ENCODE measurements around the gene RXRA. TPM values are rescaled to one million over a fixed set of nuclear protein-coding genes. Genes with fewer than 3 reads are reported as not detected.
A peak's percentile ranks its signal among the peaks of the same experiment; 100 is the strongest.

The RXRA gene
- total RNA-seq, 2 donors from 2014 or later: 45.4 to 58.1 TPM

DNA sequence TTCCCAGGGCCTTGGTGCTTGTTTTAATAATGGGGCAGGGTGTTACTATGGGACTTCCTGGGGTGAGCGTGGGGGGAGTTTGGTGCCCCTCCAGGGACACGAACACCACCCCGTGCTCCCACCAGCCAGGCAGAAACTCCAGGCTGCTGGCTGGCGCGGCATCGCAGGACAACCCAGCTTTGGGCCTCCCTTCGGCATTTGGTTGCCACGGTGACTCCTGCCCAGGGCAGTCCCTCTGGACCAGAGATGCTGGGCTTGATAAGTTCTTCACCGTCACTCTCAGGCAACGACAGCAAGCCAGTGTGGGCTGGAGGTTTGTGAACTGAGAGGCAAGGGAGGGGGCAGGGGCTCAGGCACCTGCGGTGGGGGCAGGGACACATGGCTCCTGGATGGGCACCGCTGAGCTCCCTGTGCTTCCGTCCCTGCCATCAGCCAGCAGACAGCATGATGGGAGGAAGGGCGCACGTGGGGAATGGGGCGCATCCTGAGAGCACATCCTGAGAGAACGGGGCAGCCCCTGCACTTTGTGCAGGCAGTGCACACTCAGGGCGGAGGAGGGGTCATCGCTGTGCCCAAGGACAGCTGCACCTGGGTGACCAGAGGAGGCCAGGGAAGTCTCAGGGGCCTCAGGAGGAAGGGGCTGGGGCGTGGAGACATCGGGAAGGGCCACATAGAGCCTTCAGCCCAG, 116.4 kb downstream of the RXRA start:
- Histone ChIP-seq H3K4me1 (ENCODE audit: control insufficient read depth in 1 of 2, low read depth in 2 of 2) (peaks cover 11 to 19% of the 10 kb centered on the region in 2 donors), H3K27ac (no peak overlapping the region), H3K36me3 (peaks cover under 1% of the 10 kb centered on the region), H3K4me3 (no peak overlapping the region), H3K9me3 (no peaks in the 10 kb centered on the region), H3K27me3 (replicated peaks; ENCODE audit: insufficient read depth) (no peaks in the 10 kb centered on the region)
- ATAC-seq (ENCODE audit: insufficient number of reproducible peaks, low FRiP score, low read depth): no peak
- no peak for DNase-seq (ENCODE audit: low spot score)
- TF ChIP-seq CTCF (IDR thresholded peaks at IDR 0.05): no peak

DNA sequence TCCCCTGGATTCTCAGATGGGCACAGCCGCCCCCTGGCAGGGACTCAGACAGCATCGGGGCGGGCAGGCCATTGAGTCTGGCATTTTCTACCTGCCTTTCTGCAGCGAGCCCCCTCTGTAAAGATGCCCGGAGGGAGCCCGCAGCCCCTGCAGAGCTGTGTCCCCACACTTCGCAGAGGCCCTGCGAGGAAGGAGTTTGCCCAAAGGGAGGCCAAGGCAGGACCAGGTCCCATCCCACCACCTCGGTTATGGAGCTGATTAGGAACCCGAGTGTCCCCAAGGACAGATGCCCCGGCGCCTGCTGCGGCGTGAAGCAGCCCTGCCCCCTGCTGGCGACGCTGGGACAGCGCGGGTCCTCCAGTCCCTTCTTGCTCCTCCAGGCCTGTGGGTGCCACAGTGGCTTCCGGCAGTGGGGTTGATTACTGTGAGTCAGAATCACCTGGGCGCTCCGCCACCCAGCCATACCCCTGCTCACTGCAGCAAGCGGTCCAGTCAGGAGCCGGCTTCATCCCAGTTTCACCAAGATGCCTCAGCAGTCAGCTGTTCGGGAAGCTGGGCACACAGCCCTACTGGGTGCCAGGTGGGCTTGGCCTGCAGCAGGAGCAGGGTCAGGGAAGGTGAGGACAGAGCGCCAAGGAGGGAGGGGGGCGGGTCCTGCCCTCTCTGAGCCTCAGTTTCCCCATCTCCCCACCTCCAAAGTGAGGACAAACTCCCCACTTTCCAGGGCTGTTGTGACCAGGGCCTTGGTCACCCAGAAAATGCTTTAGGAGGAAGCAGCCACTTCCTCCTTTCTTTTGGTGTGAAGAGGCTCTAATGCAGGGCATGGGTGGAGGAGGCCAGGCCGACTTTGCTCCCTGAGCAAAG, 117.2 kb downstream of the RXRA start:
- H3K4me1 ChIP-seq (ENCODE audit: control insufficient read depth in 1 of 2, low read depth in 2 of 2): peaks cover 11 to 19% of the 10 kb centered on the region in 2 donors
- H3K4me3 ChIP-seq: no peak overlapping the region
- ATAC-seq (ENCODE audit: insufficient number of reproducible peaks, low FRiP score, low read depth) (peak; percentile 57), DNase-seq (ENCODE audit: low spot score) (peak; percentile 69)
- H3K27me3 ChIP-seq (replicated peaks; ENCODE audit: insufficient read depth): no peaks in the 10 kb centered on the region
- H3K9me3 ChIP-seq: no peaks in the 10 kb centered on the region
- H3K27ac ChIP-seq: no peak overlapping the region
- TF ChIP-seq CTCF (IDR thresholded peaks at IDR 0.05): peak; percentile 98
- H3K36me3 ChIP-seq: no peaks in the 10 kb centered on the region

DNA sequence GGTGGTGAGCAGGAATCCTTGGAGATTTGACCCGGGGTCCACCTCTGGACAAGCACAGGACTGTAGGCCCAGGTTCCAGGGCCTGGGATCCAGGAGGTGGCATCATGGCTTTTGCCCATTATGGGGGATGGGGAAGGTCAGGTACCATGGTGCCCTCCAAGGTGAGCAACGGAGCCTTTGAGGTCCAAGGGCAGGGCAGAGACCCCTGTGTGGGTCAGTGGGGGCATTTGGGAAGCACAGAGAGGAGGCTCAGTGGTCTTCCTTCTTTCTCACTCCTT, 117.7 kb downstream of the RXRA start:
- no peaks in the 10 kb centered on the region for H3K9me3 ChIP-seq
- no peak for DNase-seq (ENCODE audit: low spot score)
- H3K4me3 ChIP-seq: no peak overlapping the region
- H3K36me3 ChIP-seq: no peaks in the 10 kb centered on the region
- ATAC-seq (ENCODE audit: insufficient number of reproducible peaks, low FRiP score, low read depth): no peak
- H3K4me1 ChIP-seq (ENCODE audit: control insufficient read depth in 1 of 2, low read depth in 2 of 2): peaks cover 11 to 19% of the 10 kb centered on the region in 2 donors
- H3K27ac ChIP-seq: no peak overlapping the region
- no peak for TF ChIP-seq CTCF (IDR thresholded peaks at IDR 0.05)
- no peaks in the 10 kb centered on the region for H3K27me3 ChIP-seq (replicated peaks; ENCODE audit: insufficient read depth)

- no peak for TF ChIP-seq CTCF (IDR thresholded peaks at IDR 0.05)
- no peak overlapping the region for H3K27ac ChIP-seq
- no peak for ATAC-seq (ENCODE audit: insufficient number of reproducible peaks, low FRiP score, low read depth)
- no peaks in the 10 kb centered on the region for H3K27me3 ChIP-seq (replicated peaks; ENCODE audit: insufficient read depth)
- H3K4me3 ChIP-seq: no peak overlapping the region
- H3K4me1 ChIP-seq (ENCODE audit: control insufficient read depth in 1 of 2, low read depth in 2 of 2): peaks cover 11 to 19% of the 10 kb centered on the region in 2 donors
- H3K36me3 ChIP-seq: no peaks in the 10 kb centered on the region
- DNase-seq (ENCODE audit: low spot score): no peak
- no peaks in the 10 kb centered on the region for H3K9me3 ChIP-seq
These were observed 118.7 kb downstream of the RXRA start for GRCh38 chr9:134445000-134445399.

- Histone ChIP-seq H3K36me3 (no peaks in the 10 kb centered on the region), H3K27ac (no peak overlapping the region), H3K4me1 (ENCODE audit: control insufficient read depth in 1 of 2, low read depth in 2 of 2) (no peaks in the 10 kb centered on the region), H3K9me3 (no peaks in the 10 kb centered on the region), H3K27me3 (replicated peaks; ENCODE audit: insufficient read depth) (no peaks in the 10 kb centered on the region), H3K4me3 (no peak overlapping the region)
- ATAC-seq (ENCODE audit: insufficient number of reproducible peaks, low FRiP score, low read depth): peak; percentile 81
- peak; percentile 78 for TF ChIP-seq CTCF (IDR thresholded peaks at IDR 0.05)
- DNase-seq (ENCODE audit: low spot score): peak; percentile 77
These were observed 123.1 kb downstream of the RXRA start for GRCh38 chr9:134449180-134449916.

Data from thoracic aorta (tissue), 2 donors.